Transverse colon (tissue), 4 donors: ENCODE data around the gene ECHS1. TPM values are rescaled to one million over a fixed set of nuclear protein-coding genes. Genes with fewer than 3 reads are reported as not detected.

ENCODE experiments used
- DNase-seq: peaks from one replicate; pipeline ENCODE4 v3.0.0-alpha.2; 2019
- H3K27ac ChIP-seq, 4 donors: fragments of 200-600 bp; sonication (generic); 2 replicates each; pipeline ENCODE4 v1.5.1; 2016 to 2018; ENCODE audit warnings: inconsistent platforms in 4 of 4
- H3K27me3 ChIP-seq: fragments of 200-600 bp; sonication (generic); 2 replicates; pipeline ENCODE4 v1.5.1; 2017; ENCODE audit warnings: inconsistent platforms
- H3K36me3 ChIP-seq, 4 donors: fragments of 200-600 bp; sonication (generic); 2 replicates each; pipeline ENCODE4 v1.5.1; 2017 to 2019; ENCODE audit warnings: inconsistent platforms in 4 of 4
- H3K4me1 ChIP-seq, 4 donors: fragments of 200-600 bp; sonication (generic); 2 replicates each; pipeline ENCODE4 v1.5.1; 2017 to 2020; ENCODE audit warnings: inconsistent platforms in 4 of 4
- H3K4me3 ChIP-seq, 4 donors: fragments of 200-600 bp; sonication (generic); 1 replicate in 1 of 4; 2 replicates in 3 of 4; pipeline versions ENCODE4 v1.5.1 to v1.6.1; 2017 to 2019; ENCODE audit warnings: inconsistent platforms in 4 of 4
- H3K9me3 ChIP-seq, 2 donors: fragments of 200-600 bp; sonication (generic); 2 replicates each; pipeline ENCODE4 v1.5.1; 2017 to 2019; ENCODE audit warnings: inconsistent platforms in 2 of 2
- CTCF ChIP-seq, 5 experiments: fragments of 200-600 bp in 3 of 5; fragments of 450-650 bp in 2 of 5; sonication (generic) in 3 of 5; IDR thresholded peaks; 1 replicate in 2 of 5; 2 replicates in 3 of 5; pipeline ENCODE4 v1.5.1; 2016 to 2017; ENCODE audit warnings: antibody characterized with exemption in 5 of 5, inconsistent platforms in 3 of 5, mild to moderate bottlenecking in 2 of 5, moderate library complexity in 1 of 5
- EP300 ChIP-seq: sonication (generic); formaldehyde crosslinking; IDR thresholded peaks from one replicate; pipeline ENCODE4 v1.6.1; 2017; ENCODE audit warnings: antibody characterized with exemption, low read depth
- POLR2A ChIP-seq: fragments of 450-650 bp; IDR thresholded peaks from one replicate; pipeline ENCODE4 v1.6.1; 2016; ENCODE audit warnings: antibody characterized with exemption, mild to moderate bottlenecking, moderate library complexity
- POLR2AphosphoS5 ChIP-seq, 3 donors: sonication (generic); formaldehyde crosslinking; IDR thresholded peaks; one replicate each; pipeline ENCODE4 v1.6.1; 2016; ENCODE audit warnings: antibody characterized with exemption in 3 of 3
- WGBS, 2 donors: methylation state at CpG; one replicate each; pipeline ENCODE4 v1.1.5; 2018; ENCODE audit warnings: low coverage in 1 of 2; 5-methylcytosine and 5-hydroxymethylcytosine counted together
- in situ Hi-C, 4 donors: fragments of 200-750 bp; cut with MboI; loops; one replicate each; pipeline versions ENCODE4 v1.15.0 to v1.15.1; 2017; ENCODE audit warnings: low sequenced_read_pairs in 3 of 4, low pct_ligation_motif_present in 1 of 4, low pct_unique_long_range_greater_than_20kb in 1 of 4
- intact Hi-C: fragments of 100-400 bp; cut with DNase I; formaldehyde crosslinking; loops from one replicate; pipeline ENCODE4 v1.15.1; 2023; ENCODE audit warnings: low total_unique reads
- total RNA-seq, 4 donors: library from RNA; depleted of rRNA; stranded (reverse); fragments of >200 nt; gene quantifications; one replicate each; pipeline ENCODE4 v1.1.0, GENCODE V29; 2016

Gene ECHS1
- total RNA-seq, 4 donors from 2014 or later, result 48.3 to 165 (median 120) TPM

- Histone ChIP-seq H3K4me1 (peaks cover 0 to 3% (median 0%) of the 10 kb centered on the region in 4 donors), H3K27ac (no peak overlapping the region), H3K4me3 (no peak overlapping the region), H3K27me3 (no peaks in the 10 kb centered on the region), H3K9me3 (peaks cover 3% of the 10 kb centered on the region in 2 donors), H3K36me3 (peaks cover 0 to 49% (median 8%) of the 10 kb centered on the region in 4 donors)
- in situ Hi-C loops (no loop called here), intact Hi-C loops (no loop called here)
- whole genome bisulfite sequencing, 2 donors, result 73 to 97% methylated on average over 3 to 8 of the region's 8 CpGs
- DNase-seq, result no peak
- TF ChIP-seq POLR2AphosphoS5 (IDR thresholded peaks at IDR 0.05) (no peak), EP300 (no peak), CTCF (IDR thresholded peaks at IDR 0.05) (no peak), POLR2A (no peak)
Measured at GRCh38 chr10:133405844-133406527, 32.8 kb upstream of the ECHS1 start.

- Histone ChIP-seq H3K4me3 (no peak overlapping the region), H3K9me3 (no peaks in the 10 kb centered on the region), H3K36me3 (peaks cover 0 to 46% (median 4%) of the 10 kb centered on the region in 4 donors), H3K27me3 (no peaks in the 10 kb centered on the region), H3K4me1 (peaks cover 0 to 4% (median 0%) of the 10 kb centered on the region in 4 donors), H3K27ac (no peak overlapping the region)
- intact Hi-C loops (no loop called here), in situ Hi-C loops (no loop called here)
- TF ChIP-seq POLR2AphosphoS5 (IDR thresholded peaks at IDR 0.05) (no peak), EP300 (no peak), POLR2A (no peak), CTCF (IDR thresholded peaks at IDR 0.05) (no peak)
- WGBS, 2 donors, result 58 to 78% methylated on average over 2 of the region's 2 CpGs
- DNase-seq, result no peak
Measured at GRCh38 chr10:133405272-133405671, 32.1 kb upstream of the ECHS1 start.

GRCh38 chr10:133403784-133404183 is 30.6 kb upstream of the ECHS1 start:
- intact Hi-C loops (no loop called here), in situ Hi-C loops (no loop called here)
- DNase-seq, result no peak
- 92 to 96% methylated on average over 5 of the region's 5 CpGs for WGBS, 2 donors
- H3K4me3 ChIP-seq, result no peak overlapping the region
- H3K36me3 ChIP-seq, result peaks cover 0 to 49% (median 6%) of the 10 kb centered on the region in 4 donors
- no peaks in the 10 kb centered on the region for H3K9me3 ChIP-seq
- no peak overlapping the region for H3K27ac ChIP-seq
- no peaks in the 10 kb centered on the region for H3K27me3 ChIP-seq
- no peak for TF ChIP-seq CTCF (IDR thresholded peaks at IDR 0.05)
- TF ChIP-seq EP300, result no peak
- TF ChIP-seq POLR2AphosphoS5 (IDR thresholded peaks at IDR 0.05), result no peak
- no peak for TF ChIP-seq POLR2A
- H3K4me1 ChIP-seq, result peaks cover 0 to 4% (median 0%) of the 10 kb centered on the region in 4 donors

- in situ Hi-C loops, result no loop called here
- H3K4me1 ChIP-seq, result peaks cover 0 to 4% (median 0%) of the 10 kb centered on the region in 4 donors
- intact Hi-C loops, result no loop called here
- TF ChIP-seq CTCF (IDR thresholded peaks at IDR 0.05) (no peak), EP300 (no peak), POLR2A (no peak), POLR2AphosphoS5 (IDR thresholded peaks at IDR 0.05) (no peak)
- peaks cover 0 to 49% (median 8%) of the 10 kb centered on the region in 4 donors for H3K36me3 ChIP-seq
- no peaks in the 10 kb centered on the region for H3K9me3 ChIP-seq
- WGBS, 2 donors, result 82 to 89% methylated on average over 11 to 16 of the region's 16 CpGs
- H3K4me3 ChIP-seq, result no peak overlapping the region
- no peak overlapping the region for H3K27ac ChIP-seq
- H3K27me3 ChIP-seq, result no peaks in the 10 kb centered on the region
- DNase-seq, result no peak
Measured at GRCh38 chr10:133403359-133403758, 30.2 kb upstream of the ECHS1 start.
